Activated naive CD4-positive, alpha-beta T cell treated with anti-CD3 and anti-CD28 coated beads, Interleukin-2, amount 50 U/mL, for 24 hours (primary cell): ENCODE measurements around the gene MAP4K3.
"Not testable (repeated sequence)": the region's sequence is repeated elsewhere in the genome, so short reads cannot be mapped to it uniquely, and the experiment has no call there.

Experiments used
- H3K27ac Mint-ChIP-seq: one replicate; pipeline ENCODE4 v1.8.0; 2021; ENCODE audit warnings: mild to moderate bottlenecking, mixed read lengths
- H3K27me3 Mint-ChIP-seq: one replicate; pipeline ENCODE4 v1.8.0; 2021; ENCODE audit warnings: mixed read lengths
- H3K36me3 Mint-ChIP-seq: one replicate; pipeline ENCODE4 v1.8.0; 2021; ENCODE audit warnings: mixed read lengths
- H3K4me1 Mint-ChIP-seq: one replicate; pipeline ENCODE4 v1.8.0; 2021; ENCODE audit warnings: mixed read lengths
- H3K4me3 Mint-ChIP-seq: one replicate; pipeline ENCODE4 v1.8.0; 2021; ENCODE audit warnings: mild to moderate bottlenecking, mixed read lengths
- H3K9me3 Mint-ChIP-seq: one replicate; pipeline ENCODE4 v1.8.0; 2021; ENCODE audit warnings: mixed read lengths

The MAP4K3 gene

DNA sequence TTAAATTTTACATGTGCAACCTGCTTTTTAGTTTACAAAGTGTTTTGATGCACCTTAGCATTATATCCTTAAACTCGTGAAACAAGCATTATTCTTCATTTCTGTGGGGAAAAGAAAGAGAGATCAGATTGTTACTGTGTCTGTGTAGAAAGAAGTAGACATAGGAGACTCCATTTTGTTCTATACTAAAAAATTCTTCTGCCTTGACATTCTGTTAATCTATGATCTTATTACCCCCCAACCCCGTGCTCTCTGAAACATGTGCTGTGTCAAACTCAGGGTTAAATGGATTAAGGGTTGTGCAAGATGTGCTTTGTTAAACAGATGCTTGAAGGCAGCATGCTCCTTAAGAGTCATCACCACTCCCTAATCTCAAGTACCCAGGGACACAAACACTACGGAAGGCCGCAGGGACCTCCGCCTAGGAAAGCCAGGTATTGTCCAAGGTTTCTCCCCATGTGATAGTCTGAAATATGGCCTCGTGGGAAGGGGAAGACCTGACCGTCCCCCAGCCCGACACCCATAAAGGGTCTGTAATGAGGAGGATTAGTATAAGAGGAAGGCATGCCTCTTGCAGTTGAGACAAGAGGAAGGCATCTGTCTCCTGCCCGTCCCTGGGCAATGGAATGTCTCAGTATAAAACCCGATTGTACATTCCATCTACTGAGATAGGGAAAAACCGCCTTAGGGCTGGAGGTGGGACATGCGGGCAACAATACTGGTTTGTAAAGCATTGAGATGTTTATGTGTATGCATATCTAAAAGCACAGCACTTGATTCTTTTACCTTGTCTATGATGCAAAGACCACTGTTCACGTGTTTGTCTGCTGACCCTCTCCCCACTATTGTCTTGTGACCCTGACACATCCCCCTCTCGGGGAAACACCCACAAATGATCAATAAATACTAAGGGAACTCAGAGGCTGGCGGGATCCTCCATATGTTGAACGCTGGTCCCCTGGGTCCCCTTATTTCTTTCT, 115.7 kb downstream of the MAP4K3 start:
- not testable (repeated sequence) for H3K4me1 Mint-ChIP-seq, H3K27ac Mint-ChIP-seq, H3K4me3 Mint-ChIP-seq, H3K36me3 Mint-ChIP-seq, H3K27me3 Mint-ChIP-seq, H3K9me3 Mint-ChIP-seq

- no peak overlapping the region for H3K4me3 Mint-ChIP-seq
- no peak overlapping the region for H3K27ac Mint-ChIP-seq
- no peaks in the 10 kb centered on the region for H3K9me3 Mint-ChIP-seq
- no peaks in the 10 kb centered on the region for H3K4me1 Mint-ChIP-seq
- peaks cover 12% of the 10 kb centered on the region for H3K36me3 Mint-ChIP-seq
- no peaks in the 10 kb centered on the region for H3K27me3 Mint-ChIP-seq
Measured at GRCh38 chr2:39320162-39320561, 116.9 kb downstream of the MAP4K3 start.

DNA sequence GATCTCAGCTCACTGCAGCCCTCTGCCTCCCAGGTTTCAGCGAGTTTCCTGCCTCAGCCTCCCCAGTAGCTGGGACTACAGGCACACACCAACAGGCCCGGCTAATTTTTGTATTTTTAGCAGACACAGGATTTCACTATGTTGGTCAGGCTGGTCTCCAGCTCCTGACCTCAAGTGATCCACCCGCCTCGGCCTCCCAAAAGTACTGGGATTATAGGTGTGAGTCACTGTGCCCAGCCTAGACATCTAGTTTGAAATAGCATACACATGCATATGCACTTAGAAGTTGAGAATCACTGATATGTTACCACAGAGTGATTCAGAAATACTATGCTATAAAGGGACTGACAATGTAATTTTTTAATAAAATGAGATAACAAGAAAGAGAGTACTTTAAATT, 123.5 kb downstream of the MAP4K3 start:
- Mint-ChIP-seq H3K4me3 (no peak overlapping the region), H3K27ac (no peak overlapping the region), H3K36me3 (peaks cover 20% of the 10 kb centered on the region), H3K9me3 (no peaks in the 10 kb centered on the region), H3K4me1 (no peaks in the 10 kb centered on the region), H3K27me3 (no peaks in the 10 kb centered on the region)

DNA sequence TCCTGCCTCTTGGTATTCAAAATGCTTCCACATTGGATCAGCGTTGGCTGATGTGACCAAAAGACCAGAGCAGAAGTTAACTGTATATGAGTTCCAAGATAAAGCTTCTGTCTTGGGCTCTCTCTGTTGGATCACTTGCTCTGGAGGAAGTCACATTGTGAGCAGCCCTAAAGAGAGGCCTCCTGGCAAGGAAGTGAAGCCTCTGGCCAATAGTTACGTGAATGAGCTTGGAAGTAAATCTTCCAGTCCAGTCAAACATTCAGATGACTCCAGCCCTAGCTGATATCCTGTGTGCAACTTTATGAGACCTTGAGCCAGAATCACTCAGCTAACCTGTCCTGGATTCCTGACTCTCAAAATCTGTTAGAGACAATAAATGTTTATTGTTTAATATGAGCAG, 125.6 kb downstream of the MAP4K3 start:
- peaks cover 13% of the 10 kb centered on the region for H3K36me3 Mint-ChIP-seq
- H3K4me1 Mint-ChIP-seq: no peaks in the 10 kb centered on the region
- no peak overlapping the region for H3K27ac Mint-ChIP-seq
- H3K27me3 Mint-ChIP-seq: no peaks in the 10 kb centered on the region
- H3K9me3 Mint-ChIP-seq: no peaks in the 10 kb centered on the region
- no peak overlapping the region for H3K4me3 Mint-ChIP-seq

DNA sequence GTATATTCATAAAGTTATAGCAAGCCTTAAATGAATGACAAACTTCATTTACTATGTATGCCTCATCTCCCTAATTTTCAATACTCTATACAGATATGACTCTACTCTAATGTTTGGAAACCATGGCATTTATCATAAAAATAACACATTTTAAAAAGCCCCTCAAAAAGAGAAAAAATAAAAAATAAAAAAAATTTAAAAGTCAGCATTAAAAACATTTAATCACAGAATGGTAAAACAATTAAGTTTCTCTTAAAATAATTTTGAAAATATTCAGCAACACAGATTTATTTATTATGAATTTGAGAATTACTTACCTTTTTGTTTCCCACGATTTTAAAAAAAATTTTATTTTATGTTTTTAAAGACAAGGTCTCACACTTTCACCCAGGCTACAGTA, 128.3 kb downstream of the MAP4K3 start:
- no peak overlapping the region for H3K27ac Mint-ChIP-seq
- H3K9me3 Mint-ChIP-seq: no peaks in the 10 kb centered on the region
- H3K36me3 Mint-ChIP-seq: peaks cover 14% of the 10 kb centered on the region
- H3K27me3 Mint-ChIP-seq: no peaks in the 10 kb centered on the region
- no peak overlapping the region for H3K4me3 Mint-ChIP-seq
- H3K4me1 Mint-ChIP-seq: no peaks in the 10 kb centered on the region

- H3K9me3 Mint-ChIP-seq: no peaks in the 10 kb centered on the region
- H3K4me3 Mint-ChIP-seq: no peak overlapping the region
- H3K4me1 Mint-ChIP-seq: no peaks in the 10 kb centered on the region
- H3K27ac Mint-ChIP-seq: no peak overlapping the region
- no peaks in the 10 kb centered on the region for H3K27me3 Mint-ChIP-seq
- peaks cover 9% of the 10 kb centered on the region for H3K36me3 Mint-ChIP-seq
Measured at GRCh38 chr2:39306626-39307025, 130.5 kb downstream of the MAP4K3 start.

DNA sequence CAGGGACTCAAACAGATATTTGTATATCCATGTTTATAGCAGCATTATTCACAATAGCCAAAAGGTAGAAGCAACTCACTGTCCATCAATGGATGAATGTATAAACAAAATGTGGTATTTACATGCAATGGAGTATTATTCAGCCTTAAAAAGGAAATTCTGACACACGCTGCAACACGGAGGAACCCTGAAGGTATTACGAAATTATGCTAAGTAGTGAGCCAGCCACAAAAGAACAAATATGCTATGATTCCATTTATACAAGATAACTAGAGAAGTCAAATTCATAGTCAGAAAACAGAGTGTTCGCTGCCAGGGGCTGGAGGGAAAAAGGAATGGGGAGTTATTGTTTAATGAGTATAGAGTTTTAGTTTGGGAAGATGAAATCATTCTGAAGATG, 132.4 kb downstream of the MAP4K3 start:
- no peaks in the 10 kb centered on the region for H3K4me1 Mint-ChIP-seq
- no peak overlapping the region for H3K27ac Mint-ChIP-seq
- no peak overlapping the region for H3K4me3 Mint-ChIP-seq
- H3K27me3 Mint-ChIP-seq: no peaks in the 10 kb centered on the region
- no peaks in the 10 kb centered on the region for H3K9me3 Mint-ChIP-seq
- H3K36me3 Mint-ChIP-seq: peaks cover 8% of the 10 kb centered on the region

- Mint-ChIP-seq H3K4me1 (no peaks in the 10 kb centered on the region), H3K4me3 (no peak overlapping the region), H3K9me3 (no peaks in the 10 kb centered on the region), H3K27ac (no peak overlapping the region), H3K27me3 (no peaks in the 10 kb centered on the region), H3K36me3 (peaks cover 8% of the 10 kb centered on the region)
Measured at GRCh38 chr2:39304200-39304599, 132.9 kb downstream of the MAP4K3 start.

DNA sequence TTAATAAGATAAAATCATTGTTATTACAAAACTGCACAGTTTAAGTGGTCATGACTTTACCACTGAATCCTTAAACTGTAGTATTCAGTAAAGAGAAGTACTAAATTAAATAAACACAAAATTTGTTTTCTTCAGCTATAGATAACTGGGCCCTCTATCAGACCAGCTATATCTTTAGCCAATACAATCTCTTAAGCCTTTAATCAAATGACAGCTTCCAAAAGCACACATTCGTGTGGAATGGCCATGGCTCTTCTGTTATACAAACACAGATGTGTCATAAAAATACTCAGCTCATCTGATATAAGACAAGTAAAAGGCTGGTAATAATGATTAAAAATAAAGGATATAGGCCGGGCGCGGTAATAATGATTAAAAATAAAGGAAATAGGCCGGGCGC, 135.7 kb downstream of the MAP4K3 start:
- no peaks in the 10 kb centered on the region for H3K9me3 Mint-ChIP-seq
- H3K4me3 Mint-ChIP-seq: no peak overlapping the region
- H3K27ac Mint-ChIP-seq: no peak overlapping the region
- no peaks in the 10 kb centered on the region for H3K4me1 Mint-ChIP-seq
- no peaks in the 10 kb centered on the region for H3K27me3 Mint-ChIP-seq
- H3K36me3 Mint-ChIP-seq: peaks cover 7% of the 10 kb centered on the region

DNA sequence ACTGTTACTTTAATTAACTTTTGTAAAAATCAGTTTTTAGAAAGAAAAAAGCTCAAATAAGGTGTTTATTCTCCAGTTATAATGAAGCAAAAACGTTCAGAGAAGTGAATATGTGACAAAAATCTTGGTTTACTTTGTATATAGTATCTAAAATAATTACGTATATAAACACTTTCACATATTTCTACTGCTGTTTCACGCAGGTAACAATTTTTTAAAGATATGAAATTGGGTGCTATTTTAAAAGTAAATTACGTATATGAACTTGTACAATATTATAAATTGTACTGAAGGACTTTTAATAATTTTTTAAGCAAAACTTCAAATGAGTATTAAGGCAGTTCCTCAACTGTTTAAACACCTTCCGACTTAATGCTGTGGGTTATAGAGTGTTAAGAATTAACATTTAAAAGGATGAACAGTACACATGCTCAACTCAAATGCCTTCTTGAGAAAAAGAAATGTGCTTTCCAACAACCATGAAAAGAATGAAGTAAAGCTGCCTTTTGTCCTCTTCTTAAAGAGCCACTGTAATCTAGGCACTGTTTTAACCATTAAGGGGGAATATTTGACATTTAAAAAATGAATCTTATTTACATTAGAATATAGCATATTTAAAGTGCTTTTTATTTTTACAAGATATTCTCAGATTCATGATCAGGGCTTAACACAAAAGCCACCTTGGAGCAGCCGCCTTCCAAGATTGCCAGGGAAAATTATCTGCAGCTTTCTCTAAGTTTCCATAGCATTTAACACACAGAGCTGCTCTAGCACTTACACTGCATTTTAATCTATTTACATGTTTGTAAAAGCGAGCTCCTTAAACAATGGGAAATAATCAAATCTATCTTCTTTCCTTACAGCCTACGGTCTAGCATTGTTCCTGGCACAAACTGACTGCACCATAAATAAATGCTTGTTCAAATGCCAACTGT, 136.8 kb downstream of the MAP4K3 start:
- Mint-ChIP-seq H3K4me3 (no peak overlapping the region), H3K36me3 (peaks cover 4% of the 10 kb centered on the region), H3K27me3 (no peaks in the 10 kb centered on the region), H3K9me3 (no peaks in the 10 kb centered on the region), H3K4me1 (no peaks in the 10 kb centered on the region), H3K27ac (no peak overlapping the region)

DNA sequence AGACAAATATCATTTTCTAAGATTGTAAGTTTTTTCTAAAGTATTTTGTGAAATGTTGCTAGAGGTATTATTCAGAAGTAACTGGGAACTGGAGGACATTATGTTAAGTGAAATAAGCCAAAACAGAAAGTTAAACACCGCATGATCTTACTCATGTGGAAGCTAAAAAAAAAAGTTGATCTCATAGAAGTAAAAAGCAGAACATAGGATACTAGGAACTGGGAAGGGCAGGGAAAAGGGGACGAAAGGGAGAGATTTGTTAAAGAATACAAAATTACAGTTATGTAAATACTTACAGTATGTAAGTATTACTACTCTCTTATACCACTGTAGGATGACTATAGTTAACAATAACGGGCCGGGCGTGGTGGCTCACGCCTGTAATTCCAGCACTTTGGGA, 146.7 kb downstream of the MAP4K3 start:
- no peak overlapping the region for H3K4me3 Mint-ChIP-seq
- H3K36me3 Mint-ChIP-seq: peaks cover 11% of the 10 kb centered on the region
- H3K27me3 Mint-ChIP-seq: no peaks in the 10 kb centered on the region
- no peaks in the 10 kb centered on the region for H3K4me1 Mint-ChIP-seq
- no peak overlapping the region for H3K27ac Mint-ChIP-seq
- no peaks in the 10 kb centered on the region for H3K9me3 Mint-ChIP-seq

GRCh38 chr2:39289609-39290008, 147.5 kb downstream of the MAP4K3 start:
- Mint-ChIP-seq H3K4me3 (no peak overlapping the region), H3K4me1 (no peaks in the 10 kb centered on the region), H3K9me3 (no peaks in the 10 kb centered on the region), H3K27me3 (no peaks in the 10 kb centered on the region), H3K36me3 (peaks cover 11% of the 10 kb centered on the region), H3K27ac (no peak overlapping the region)

DNA sequence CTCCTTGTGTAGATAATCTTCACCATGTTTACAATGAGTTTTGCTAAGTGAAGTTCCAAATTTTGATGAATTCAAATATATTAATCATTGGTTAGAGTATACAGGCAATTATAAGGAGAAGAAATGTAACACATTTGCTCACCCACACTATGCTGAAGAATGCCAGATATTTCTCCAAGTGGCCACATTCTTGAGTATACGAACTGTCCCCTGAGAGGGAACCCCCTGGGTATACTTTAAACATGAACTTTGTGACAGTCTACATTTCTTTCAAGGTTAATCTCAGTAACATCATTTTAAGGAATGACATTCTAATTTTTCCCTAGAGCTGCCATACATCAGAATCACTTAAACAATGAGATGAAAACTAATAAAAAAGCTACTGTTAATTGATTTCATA, 153.5 kb downstream of the MAP4K3 start:
- Mint-ChIP-seq H3K4me3 (no peak overlapping the region), H3K36me3 (peaks cover 7% of the 10 kb centered on the region), H3K9me3 (no peaks in the 10 kb centered on the region), H3K27me3 (no peaks in the 10 kb centered on the region), H3K27ac (no peak overlapping the region), H3K4me1 (no peaks in the 10 kb centered on the region)

- no peaks in the 10 kb centered on the region for H3K4me1 Mint-ChIP-seq
- peaks cover 13% of the 10 kb centered on the region for H3K36me3 Mint-ChIP-seq
- no peak overlapping the region for H3K27ac Mint-ChIP-seq
- H3K27me3 Mint-ChIP-seq: no peaks in the 10 kb centered on the region
- H3K9me3 Mint-ChIP-seq: no peaks in the 10 kb centered on the region
- H3K4me3 Mint-ChIP-seq: no peak overlapping the region
Measured at GRCh38 chr2:39281391-39281790, 155.7 kb downstream of the MAP4K3 start.

DNA sequence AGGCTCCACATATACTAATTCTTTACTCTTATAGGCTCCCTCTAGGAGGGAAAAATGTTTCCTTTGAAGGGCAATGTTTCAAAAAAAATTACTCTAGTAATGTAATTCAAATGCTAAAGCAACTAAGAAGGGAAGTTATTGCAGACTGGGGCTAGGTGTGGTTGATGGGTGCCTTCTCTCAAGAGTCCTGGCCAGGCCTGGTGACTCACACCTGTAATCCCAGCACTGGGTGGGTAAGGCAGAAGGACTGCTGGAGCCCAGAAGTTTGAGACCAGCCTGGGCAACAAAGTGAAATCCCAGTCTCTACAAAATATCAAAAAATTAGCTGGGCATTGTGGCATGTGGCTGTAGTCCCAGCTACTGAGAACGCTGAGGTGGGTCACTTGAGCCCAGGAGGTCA, 162.1 kb downstream of the MAP4K3 start:
- Mint-ChIP-seq H3K27me3 (no peaks in the 10 kb centered on the region), H3K9me3 (no peaks in the 10 kb centered on the region), H3K4me1 (no peaks in the 10 kb centered on the region), H3K27ac (no peak overlapping the region), H3K4me3 (no peak overlapping the region), H3K36me3 (peaks cover 19% of the 10 kb centered on the region)

GRCh38 chr2:39269941-39270340, 167.1 kb downstream of the MAP4K3 start:
- no peaks in the 10 kb centered on the region for H3K27me3 Mint-ChIP-seq
- peaks cover 13% of the 10 kb centered on the region for H3K36me3 Mint-ChIP-seq
- H3K4me1 Mint-ChIP-seq: peaks cover 18% of the 10 kb centered on the region
- H3K4me3 Mint-ChIP-seq: no peak overlapping the region
- no peak overlapping the region for H3K27ac Mint-ChIP-seq
- no peaks in the 10 kb centered on the region for H3K9me3 Mint-ChIP-seq
